ENCODE data around the gene MOB1A. TPM values are rescaled to one million over a fixed set of nuclear protein-coding genes. Genes with fewer than 3 reads are reported as not detected.

MOB1A gene
- total RNA-seq, 1 donor from 2014 or later = 48.0 TPM

DNA sequence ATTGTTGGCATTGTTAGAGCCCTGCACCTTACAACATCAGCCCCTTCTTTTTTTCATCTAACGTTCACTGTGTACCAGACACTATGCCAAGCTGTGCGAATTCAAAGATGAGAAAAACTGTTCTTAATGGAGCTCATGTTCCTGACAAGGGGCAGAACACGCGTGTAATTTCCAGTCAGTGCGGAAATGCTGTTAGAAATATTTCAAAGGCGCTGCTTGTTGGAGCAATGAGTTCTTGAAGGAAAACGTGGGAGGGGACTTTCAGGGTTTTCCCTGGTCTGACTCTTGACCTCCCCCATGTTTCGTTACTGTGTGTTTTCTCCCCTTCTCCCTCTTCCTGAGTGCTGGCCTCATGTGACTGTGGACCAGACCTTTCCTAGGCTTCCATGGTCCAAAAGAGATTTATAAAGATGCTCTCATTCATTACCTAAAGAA is 21.2 kb upstream of the MOB1A start:
- no peaks in the 10 kb centered on the region for H3K36me3 ChIP-seq (ENCODE audit: control insufficient read depth in 3 of 3, insufficient read depth in 3 of 3, low read length in 3 of 3)
- peak overlapping the region; percentile 83 to 89 (median 87) for H3K4me3 ChIP-seq (ENCODE audit: low read length in 3 of 3)
- H3K9me3 ChIP-seq (ENCODE audit: control insufficient read depth in 3 of 3, low read length in 3 of 3) = no peaks in the 10 kb centered on the region
- peak overlapping the region; percentile 96 for H3K27ac ChIP-seq (ENCODE audit: low read depth, low read length)
- peaks cover 30 to 33% (median 31%) of the 10 kb centered on the region in 3 donors for H3K4me1 ChIP-seq (ENCODE audit: control insufficient read depth in 3 of 3, insufficient read depth in 3 of 3, low read length in 3 of 3)
- peak overlapping the region; percentile 81 to 92 (median 85) for H3K9ac ChIP-seq (ENCODE audit: low read depth in 1 of 3, low read length in 3 of 3)
- H3K27me3 ChIP-seq (ENCODE audit: control insufficient read depth in 3 of 3, insufficient read depth in 3 of 3, low read length in 3 of 3) = no peaks in the 10 kb centered on the region

- H3K9ac ChIP-seq (ENCODE audit: low read depth in 1 of 3, low read length in 3 of 3) = peak overlapping the region; percentile 81 to 92 (median 85)
- H3K27ac ChIP-seq (ENCODE audit: low read depth, low read length) = peak overlapping the region; percentile 96
- no peaks in the 10 kb centered on the region for H3K36me3 ChIP-seq (ENCODE audit: control insufficient read depth in 3 of 3, insufficient read depth in 3 of 3, low read length in 3 of 3)
- H3K27me3 ChIP-seq (ENCODE audit: control insufficient read depth in 3 of 3, insufficient read depth in 3 of 3, low read length in 3 of 3) = no peaks in the 10 kb centered on the region
- no peaks in the 10 kb centered on the region for H3K9me3 ChIP-seq (ENCODE audit: control insufficient read depth in 3 of 3, low read length in 3 of 3)
- peaks cover 27 to 30% (median 28%) of the 10 kb centered on the region in 3 donors for H3K4me1 ChIP-seq (ENCODE audit: control insufficient read depth in 3 of 3, insufficient read depth in 3 of 3, low read length in 3 of 3)
- peak overlapping the region; percentile 83 to 89 (median 87) for H3K4me3 ChIP-seq (ENCODE audit: low read length in 3 of 3)
Observed at GRCh38 chr2:74199275-74199701, 20.6 kb upstream of the MOB1A start.

- H3K4me1 ChIP-seq (ENCODE audit: control insufficient read depth in 3 of 3, insufficient read depth in 3 of 3, low read length in 3 of 3) = peaks cover 25 to 30% (median 27%) of the 10 kb centered on the region in 3 donors
- H3K9me3 ChIP-seq (ENCODE audit: control insufficient read depth in 3 of 3, low read length in 3 of 3) = no peaks in the 10 kb centered on the region
- no peaks in the 10 kb centered on the region for H3K27me3 ChIP-seq (ENCODE audit: control insufficient read depth in 3 of 3, insufficient read depth in 3 of 3, low read length in 3 of 3)
- H3K9ac ChIP-seq (ENCODE audit: low read depth in 1 of 3, low read length in 3 of 3) = peak within 1 kb of the TSS; percentile 81 to 92 (median 85)
- no peaks in the 10 kb centered on the region for H3K36me3 ChIP-seq (ENCODE audit: control insufficient read depth in 3 of 3, insufficient read depth in 3 of 3, low read length in 3 of 3)
- peak within 1 kb of the TSS; percentile 83 to 89 (median 87) for H3K4me3 ChIP-seq (ENCODE audit: low read length in 3 of 3)
- H3K27ac ChIP-seq (ENCODE audit: low read depth, low read length) = peak within 1 kb of the TSS; percentile 96
Observed at GRCh38 chr2:74198461-74199274, 20.0 kb upstream of the MOB1A start, which contains the start of gene MTHFD2. TSS of gene MTHFD2 (plus strand) at chr2:74198615. CDS start at chr2:74198642, 27 bp downstream.

DNA sequence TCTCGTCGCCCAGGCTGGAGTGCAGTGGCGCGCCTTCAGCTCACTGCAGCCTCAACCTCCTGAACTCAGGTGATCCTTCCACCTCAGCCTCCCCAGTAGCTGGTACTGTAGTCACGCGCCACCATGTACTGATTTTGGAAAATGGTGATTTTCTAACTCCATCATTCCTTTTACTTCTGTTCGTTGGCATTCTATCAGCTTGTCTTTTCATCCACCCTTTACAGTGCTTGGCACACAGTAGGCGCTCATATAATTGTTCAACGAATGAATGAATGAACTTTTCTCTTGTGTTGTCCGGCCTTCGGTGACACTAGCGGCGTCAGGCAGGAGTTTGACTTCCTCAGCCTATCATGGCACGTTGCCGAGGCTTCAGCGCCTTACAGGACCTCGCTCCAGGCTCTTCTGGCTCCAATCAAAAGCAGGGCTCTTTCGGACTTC is 19.4 kb upstream of the MOB1A start:
- Histone ChIP-seq H3K36me3 (ENCODE audit: control insufficient read depth in 3 of 3, insufficient read depth in 3 of 3, low read length in 3 of 3) (no peaks in the 10 kb centered on the region), H3K9me3 (ENCODE audit: control insufficient read depth in 3 of 3, low read length in 3 of 3) (no peaks in the 10 kb centered on the region), H3K27me3 (ENCODE audit: control insufficient read depth in 3 of 3, insufficient read depth in 3 of 3, low read length in 3 of 3) (no peaks in the 10 kb centered on the region), H3K4me1 (ENCODE audit: control insufficient read depth in 3 of 3, insufficient read depth in 3 of 3, low read length in 3 of 3) (peaks cover 25 to 27% (median 26%) of the 10 kb centered on the region in 3 donors), H3K4me3 (ENCODE audit: low read length in 3 of 3) (peak overlapping the region; percentile 83 to 89 (median 87)), H3K9ac (ENCODE audit: low read depth in 1 of 3, low read length in 3 of 3) (peak overlapping the region; percentile 81 to 92 (median 85)), H3K27ac (ENCODE audit: low read depth, low read length) (peak overlapping the region; percentile 96)

- Histone ChIP-seq H3K9me3 (ENCODE audit: control insufficient read depth in 3 of 3, low read length in 3 of 3) (no peaks in the 10 kb centered on the region), H3K36me3 (ENCODE audit: control insufficient read depth in 3 of 3, insufficient read depth in 3 of 3, low read length in 3 of 3) (no peaks in the 10 kb centered on the region), H3K27ac (ENCODE audit: low read depth, low read length) (no peak overlapping the region), H3K4me1 (ENCODE audit: control insufficient read depth in 3 of 3, insufficient read depth in 3 of 3, low read length in 3 of 3) (peaks cover 23 to 27% (median 25%) of the 10 kb centered on the region in 3 donors), H3K9ac (ENCODE audit: low read depth in 1 of 3, low read length in 3 of 3) (no peak overlapping the region), H3K27me3 (ENCODE audit: control insufficient read depth in 3 of 3, insufficient read depth in 3 of 3, low read length in 3 of 3) (no peaks in the 10 kb centered on the region), H3K4me3 (ENCODE audit: low read length in 3 of 3) (no peak overlapping the region)
Observed at GRCh38 chr2:74197049-74197448, 18.4 kb upstream of the MOB1A start.

- Histone ChIP-seq H3K27ac (ENCODE audit: low read depth, low read length) (no peak overlapping the region), H3K36me3 (ENCODE audit: control insufficient read depth in 3 of 3, insufficient read depth in 3 of 3, low read length in 3 of 3) (no peaks in the 10 kb centered on the region), H3K4me3 (ENCODE audit: low read length in 3 of 3) (no peak overlapping the region), H3K27me3 (ENCODE audit: control insufficient read depth in 3 of 3, insufficient read depth in 3 of 3, low read length in 3 of 3) (no peaks in the 10 kb centered on the region), H3K9ac (ENCODE audit: low read depth in 1 of 3, low read length in 3 of 3) (no peak overlapping the region), H3K4me1 (ENCODE audit: control insufficient read depth in 3 of 3, insufficient read depth in 3 of 3, low read length in 3 of 3) (peaks cover 6 to 14% (median 13%) of the 10 kb centered on the region in 3 donors), H3K9me3 (ENCODE audit: control insufficient read depth in 3 of 3, low read length in 3 of 3) (no peaks in the 10 kb centered on the region)
Observed at GRCh38 chr2:74194799-74195198, 16.1 kb upstream of the MOB1A start.

DNA sequence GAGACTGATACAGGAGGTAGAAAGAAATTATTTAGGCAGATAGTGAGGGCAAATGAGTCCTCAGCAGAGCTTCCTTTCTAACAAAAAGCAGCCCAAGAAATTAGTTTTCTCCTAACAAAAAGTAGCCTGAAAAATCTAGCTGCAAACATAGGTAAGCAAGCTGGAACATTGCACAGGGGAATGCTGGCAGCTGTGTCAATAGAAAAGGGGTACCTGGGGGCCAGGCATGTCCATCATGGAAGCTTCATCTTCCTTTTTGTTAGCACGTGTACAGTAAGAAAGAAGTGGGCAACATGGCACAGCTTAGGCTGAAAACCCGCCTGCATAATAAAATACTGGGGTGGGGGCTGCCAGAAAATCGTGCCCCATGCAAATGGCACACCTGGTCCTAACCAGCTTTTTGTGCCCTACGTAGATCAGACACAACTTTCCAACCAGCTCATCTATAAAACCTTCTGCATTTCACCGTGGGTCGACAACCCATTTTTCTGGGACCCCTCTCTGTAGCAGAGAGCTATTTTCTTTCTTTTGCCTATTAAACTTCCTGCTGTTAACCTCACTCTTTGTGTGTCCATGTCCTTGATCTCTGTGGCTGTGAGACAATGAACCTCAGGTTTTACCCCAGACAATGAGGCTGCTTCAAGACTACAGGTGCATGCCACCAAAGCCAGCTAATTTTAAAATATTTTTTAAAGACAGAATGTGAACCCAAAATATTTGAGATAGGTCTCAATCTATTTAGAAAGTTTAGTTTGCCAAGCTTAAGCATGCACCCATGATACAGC is 13.1 kb upstream of the MOB1A start:
- Histone ChIP-seq H3K36me3 (ENCODE audit: control insufficient read depth in 3 of 3, insufficient read depth in 3 of 3, low read length in 3 of 3) (no peaks in the 10 kb centered on the region), H3K9me3 (ENCODE audit: control insufficient read depth in 3 of 3, low read length in 3 of 3) (no peaks in the 10 kb centered on the region), H3K9ac (ENCODE audit: low read depth in 1 of 3, low read length in 3 of 3) (no peak overlapping the region), H3K27me3 (ENCODE audit: control insufficient read depth in 3 of 3, insufficient read depth in 3 of 3, low read length in 3 of 3) (no peaks in the 10 kb centered on the region), H3K4me1 (ENCODE audit: control insufficient read depth in 3 of 3, insufficient read depth in 3 of 3, low read length in 3 of 3) (peaks cover 4 to 7% (median 6%) of the 10 kb centered on the region in 3 donors), H3K27ac (ENCODE audit: low read depth, low read length) (no peak overlapping the region), H3K4me3 (ENCODE audit: low read length in 3 of 3) (no peak overlapping the region)

DNA sequence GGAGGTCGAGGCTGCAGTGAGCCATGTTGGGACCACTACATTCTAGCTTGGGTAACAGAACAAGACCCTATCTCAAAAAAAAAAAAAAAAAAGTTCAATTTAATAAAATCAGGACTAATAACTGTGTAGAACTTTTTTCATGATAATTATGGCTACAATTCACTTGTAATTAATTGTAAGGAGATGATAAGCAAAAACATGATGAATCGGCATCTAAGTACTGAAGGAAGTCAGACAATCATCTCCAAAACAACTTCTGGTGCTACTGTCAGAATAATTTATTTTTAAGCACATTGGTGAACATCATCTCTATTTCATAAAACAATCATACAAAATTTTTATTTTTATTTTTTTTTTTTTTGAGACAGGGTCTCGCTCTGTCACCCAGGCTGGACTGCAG is 10.0 kb upstream of the MOB1A start:
- Histone ChIP-seq H3K9ac (ENCODE audit: low read depth in 1 of 3, low read length in 3 of 3) (no peak overlapping the region), H3K4me1 (ENCODE audit: control insufficient read depth in 3 of 3, insufficient read depth in 3 of 3, low read length in 3 of 3) (peaks cover 4 to 7% (median 6%) of the 10 kb centered on the region in 3 donors), H3K27ac (ENCODE audit: low read depth, low read length) (no peak overlapping the region), H3K9me3 (ENCODE audit: control insufficient read depth in 3 of 3, low read length in 3 of 3) (no peaks in the 10 kb centered on the region), H3K36me3 (ENCODE audit: control insufficient read depth in 3 of 3, insufficient read depth in 3 of 3, low read length in 3 of 3) (no peaks in the 10 kb centered on the region), H3K4me3 (ENCODE audit: low read length in 3 of 3) (no peak overlapping the region), H3K27me3 (ENCODE audit: control insufficient read depth in 3 of 3, insufficient read depth in 3 of 3, low read length in 3 of 3) (no peaks in the 10 kb centered on the region)

DNA sequence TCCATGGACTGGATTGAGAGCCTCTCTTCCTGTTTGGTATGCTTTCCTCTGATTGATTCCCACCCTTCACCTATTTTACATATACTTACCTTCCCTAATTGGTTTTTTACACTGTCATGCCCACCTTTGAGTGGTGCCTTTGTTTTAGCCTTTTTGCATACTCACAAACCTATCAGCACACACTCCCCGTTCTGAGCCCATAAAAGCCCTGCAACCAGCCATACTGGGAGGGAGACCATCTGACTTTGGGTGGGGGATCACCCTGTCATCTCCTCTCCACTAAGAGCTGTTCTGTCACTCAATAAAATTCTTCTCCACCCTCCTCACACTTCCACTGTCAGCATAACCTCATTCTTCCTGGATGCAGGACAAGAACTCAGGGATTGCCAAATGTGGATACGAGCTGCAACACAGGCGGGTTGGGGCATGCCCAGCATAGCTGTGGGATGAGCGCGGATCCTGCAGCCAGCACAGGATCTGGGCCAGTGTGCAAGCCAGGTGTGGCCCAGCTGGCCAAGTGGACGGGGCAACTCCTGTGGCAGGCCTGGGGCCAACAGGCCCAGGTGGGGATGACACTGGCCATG is 9.4 kb upstream of the MOB1A start:
- Histone ChIP-seq H3K4me1 (ENCODE audit: control insufficient read depth in 3 of 3, insufficient read depth in 3 of 3, low read length in 3 of 3) (peaks cover 4 to 7% (median 6%) of the 10 kb centered on the region in 3 donors), H3K36me3 (ENCODE audit: control insufficient read depth in 3 of 3, insufficient read depth in 3 of 3, low read length in 3 of 3) (no peaks in the 10 kb centered on the region), H3K27me3 (ENCODE audit: control insufficient read depth in 3 of 3, insufficient read depth in 3 of 3, low read length in 3 of 3) (no peaks in the 10 kb centered on the region), H3K9me3 (ENCODE audit: control insufficient read depth in 3 of 3, low read length in 3 of 3) (no peaks in the 10 kb centered on the region), H3K9ac (ENCODE audit: low read depth in 1 of 3, low read length in 3 of 3) (no peak overlapping the region), H3K27ac (ENCODE audit: low read depth, low read length) (peak overlapping the region; percentile 65), H3K4me3 (ENCODE audit: low read length in 3 of 3) (no peak overlapping the region)

Data from skeletal muscle tissue (tissue), 4 donors.